ENCODE measurements around the gene PPM1G. TPM values are rescaled to one million over a fixed set of nuclear protein-coding genes. Genes with fewer than 3 reads are reported as not detected.
A peak's percentile ranks its signal among the peaks of the same experiment; 100 is the strongest.
"Not testable (repeated sequence)": the region's sequence is repeated elsewhere in the genome, so short reads cannot be mapped to it uniquely, and the experiment has no call there.

PPM1G gene
- total RNA-seq, 1 donor from 2014 or later, result 42.8 TPM

- Histone ChIP-seq H3K27ac (ENCODE audit: low read depth, low read length) (no peak overlapping the region), H3K36me3 (ENCODE audit: control insufficient read depth in 3 of 3, insufficient read depth in 3 of 3, low read length in 3 of 3) (peaks cover 46 to 69% (median 56%) of the 10 kb centered on the region in 3 donors), H3K4me3 (ENCODE audit: low read length in 3 of 3) (no peak overlapping the region), H3K4me1 (ENCODE audit: control insufficient read depth in 3 of 3, insufficient read depth in 3 of 3, low read length in 3 of 3) (peaks cover 0 to 9% (median 4%) of the 10 kb centered on the region in 3 donors), H3K9me3 (ENCODE audit: control insufficient read depth in 3 of 3, low read length in 3 of 3) (no peaks in the 10 kb centered on the region), H3K9ac (ENCODE audit: low read depth in 1 of 3, low read length in 3 of 3) (no peak overlapping the region), H3K27me3 (ENCODE audit: control insufficient read depth in 3 of 3, insufficient read depth in 3 of 3, low read length in 3 of 3) (no peaks in the 10 kb centered on the region)
Measured at GRCh38 chr2:27441226-27441926, 32.0 kb upstream of the PPM1G start.

DNA sequence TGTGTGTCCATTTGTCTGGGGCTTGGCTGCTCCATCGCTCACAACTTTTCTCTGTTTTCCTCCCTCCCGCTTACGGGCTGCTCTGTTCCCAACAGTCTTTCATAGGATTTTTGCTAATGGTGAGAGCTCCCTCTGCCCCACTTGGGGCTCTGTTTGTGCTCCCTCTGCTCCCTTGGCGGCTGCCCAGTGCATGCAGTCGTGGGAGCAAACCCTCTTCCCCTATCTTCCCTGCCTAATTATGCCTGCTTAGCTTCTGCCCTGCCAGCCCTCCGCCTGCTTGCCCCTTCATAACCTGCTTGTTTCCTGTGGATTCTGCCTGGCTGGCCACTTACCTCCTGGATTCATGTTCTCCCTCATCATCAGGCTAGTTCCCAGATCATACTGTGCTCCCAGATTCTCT is 26.2 kb upstream of the PPM1G start:
- Histone ChIP-seq H3K4me1 (ENCODE audit: control insufficient read depth in 3 of 3, insufficient read depth in 3 of 3, low read length in 3 of 3) (peaks cover 7 to 21% (median 13%) of the 10 kb centered on the region in 3 donors), H3K27ac (ENCODE audit: low read depth, low read length) (no peak overlapping the region), H3K9me3 (ENCODE audit: control insufficient read depth in 3 of 3, low read length in 3 of 3) (no peaks in the 10 kb centered on the region), H3K36me3 (ENCODE audit: control insufficient read depth in 3 of 3, insufficient read depth in 3 of 3, low read length in 3 of 3) (peaks cover 60 to 69% (median 67%) of the 10 kb centered on the region in 3 donors), H3K9ac (ENCODE audit: low read depth in 1 of 3, low read length in 3 of 3) (no peak overlapping the region), H3K4me3 (ENCODE audit: low read length in 3 of 3) (no peak overlapping the region), H3K27me3 (ENCODE audit: control insufficient read depth in 3 of 3, insufficient read depth in 3 of 3, low read length in 3 of 3) (no peaks in the 10 kb centered on the region)

DNA sequence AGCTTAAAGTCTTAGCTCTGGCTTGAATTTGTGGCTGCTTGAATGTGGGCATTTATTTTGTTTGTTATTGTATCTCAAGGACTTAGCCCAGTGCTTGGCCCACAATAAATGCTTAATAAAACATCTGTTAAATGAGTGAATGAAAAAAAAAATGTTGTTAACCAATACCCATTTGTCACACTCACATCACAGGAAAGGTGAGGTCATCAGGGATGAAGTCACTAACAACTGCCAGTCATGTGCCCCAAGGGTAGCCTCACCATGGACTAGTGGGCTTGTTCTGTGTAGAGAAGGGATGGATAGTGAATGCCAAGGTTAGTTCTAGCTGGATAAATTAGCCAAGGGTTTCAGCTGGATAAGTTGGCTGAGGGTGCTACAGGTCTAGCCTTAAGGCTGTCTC is 22.0 kb upstream of the PPM1G start:
- no peak overlapping the region for H3K9ac ChIP-seq (ENCODE audit: low read depth in 1 of 3, low read length in 3 of 3)
- H3K4me1 ChIP-seq (ENCODE audit: control insufficient read depth in 3 of 3, insufficient read depth in 3 of 3, low read length in 3 of 3), result peaks cover 19 to 38% (median 28%) of the 10 kb centered on the region in 3 donors
- no peak overlapping the region for H3K27ac ChIP-seq (ENCODE audit: low read depth, low read length)
- H3K27me3 ChIP-seq (ENCODE audit: control insufficient read depth in 3 of 3, insufficient read depth in 3 of 3, low read length in 3 of 3), result no peaks in the 10 kb centered on the region
- H3K4me3 ChIP-seq (ENCODE audit: low read length in 3 of 3), result no peak overlapping the region
- peaks cover 32 to 34% (median 33%) of the 10 kb centered on the region in 3 donors for H3K36me3 ChIP-seq (ENCODE audit: control insufficient read depth in 3 of 3, insufficient read depth in 3 of 3, low read length in 3 of 3)
- no peaks in the 10 kb centered on the region for H3K9me3 ChIP-seq (ENCODE audit: control insufficient read depth in 3 of 3, low read length in 3 of 3)

DNA sequence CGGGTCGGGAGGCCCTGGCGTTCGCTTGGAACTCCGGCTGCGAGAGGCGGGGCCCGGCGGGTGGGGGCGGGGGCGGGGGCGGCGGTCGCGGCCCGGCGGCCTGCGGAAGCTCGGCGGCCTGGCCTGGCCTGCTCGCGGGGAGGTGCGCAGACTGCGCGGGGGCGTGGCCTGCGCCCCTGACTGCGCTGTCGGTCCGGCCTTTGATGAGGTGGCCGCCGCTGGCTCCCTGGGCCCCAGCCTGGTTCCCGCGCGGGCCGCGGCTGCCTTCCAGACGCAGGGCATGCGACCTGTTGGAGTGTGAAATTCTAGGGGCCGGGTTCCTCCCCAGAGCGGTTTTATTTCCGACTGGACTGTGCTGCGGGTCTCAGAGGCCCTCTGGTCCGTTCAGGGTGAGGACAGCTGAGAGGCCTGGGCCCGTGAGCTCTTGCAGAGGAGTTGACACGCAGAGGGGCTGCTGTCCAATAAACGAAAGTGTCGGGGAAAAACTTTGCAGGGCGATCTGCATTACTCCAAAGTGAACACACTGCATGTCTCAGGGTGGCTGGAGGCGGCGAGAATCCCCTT is 19.7 kb upstream of the PPM1G start:
- Histone ChIP-seq H3K4me3 (ENCODE audit: low read length in 3 of 3) (peak overlapping the region; percentile 90 to 93 (median 91)), H3K27me3 (ENCODE audit: control insufficient read depth in 3 of 3, insufficient read depth in 3 of 3, low read length in 3 of 3) (no peaks in the 10 kb centered on the region), H3K27ac (ENCODE audit: low read depth, low read length) (peak overlapping the region; percentile 96), H3K4me1 (ENCODE audit: control insufficient read depth in 3 of 3, insufficient read depth in 3 of 3, low read length in 3 of 3) (peaks cover 19 to 38% (median 28%) of the 10 kb centered on the region in 3 donors), H3K36me3 (ENCODE audit: control insufficient read depth in 3 of 3, insufficient read depth in 3 of 3, low read length in 3 of 3) (peaks cover 10 to 11% (median 10%) of the 10 kb centered on the region in 3 donors), H3K9me3 (ENCODE audit: control insufficient read depth in 3 of 3, low read length in 3 of 3) (no peaks in the 10 kb centered on the region), H3K9ac (ENCODE audit: low read depth in 1 of 3, low read length in 3 of 3) (peak overlapping the region; percentile 95 to 97 (median 96))

GRCh38 chr2:27428213-27428977 is 19.0 kb upstream of the PPM1G start, which contains the start of gene NRBP1:
Gene NRBP1 (plus strand): TSS chr2:27428631. CDS start chr2:27433274, 4,643 bp downstream.
- Histone ChIP-seq H3K36me3 (ENCODE audit: control insufficient read depth in 3 of 3, insufficient read depth in 3 of 3, low read length in 3 of 3) (peaks cover 3 to 4% (median 3%) of the 10 kb centered on the region in 3 donors), H3K4me1 (ENCODE audit: control insufficient read depth in 3 of 3, insufficient read depth in 3 of 3, low read length in 3 of 3) (peaks cover 19 to 38% (median 28%) of the 10 kb centered on the region in 3 donors), H3K9me3 (ENCODE audit: control insufficient read depth in 3 of 3, low read length in 3 of 3) (no peaks in the 10 kb centered on the region), H3K4me3 (ENCODE audit: low read length in 3 of 3) (peak within 1 kb of the TSS; percentile 90 to 93 (median 91)), H3K27me3 (ENCODE audit: control insufficient read depth in 3 of 3, insufficient read depth in 3 of 3, low read length in 3 of 3) (no peaks in the 10 kb centered on the region), H3K27ac (ENCODE audit: low read depth, low read length) (peak within 1 kb of the TSS; percentile 96), H3K9ac (ENCODE audit: low read depth in 1 of 3, low read length in 3 of 3) (peak within 1 kb of the TSS; percentile 95 to 97 (median 96))

DNA sequence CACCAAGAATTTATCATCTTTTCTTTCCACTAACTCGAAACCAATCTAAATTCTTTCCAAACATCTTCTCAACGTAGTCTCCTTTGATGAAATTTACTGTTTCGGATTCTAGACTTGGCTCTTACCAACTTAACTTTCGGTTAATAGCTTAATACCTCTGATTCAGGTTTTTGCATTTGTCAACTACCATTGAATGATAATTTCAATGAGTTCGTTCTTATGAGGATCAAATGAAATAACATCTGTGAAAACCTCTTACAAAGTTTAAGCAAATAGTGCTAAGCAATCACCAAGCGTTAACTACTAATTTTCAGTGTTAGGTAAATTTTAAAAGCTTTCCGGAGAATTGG is 18.4 kb upstream of the PPM1G start:
- Histone ChIP-seq H3K27me3 (ENCODE audit: control insufficient read depth in 3 of 3, insufficient read depth in 3 of 3, low read length in 3 of 3) (no peaks in the 10 kb centered on the region), H3K4me1 (ENCODE audit: control insufficient read depth in 3 of 3, insufficient read depth in 3 of 3, low read length in 3 of 3) (peaks cover 19 to 33% (median 26%) of the 10 kb centered on the region in 3 donors), H3K36me3 (ENCODE audit: control insufficient read depth in 3 of 3, insufficient read depth in 3 of 3, low read length in 3 of 3) (no peaks in the 10 kb centered on the region)

GRCh38 chr2:27425039-27425438 is 15.6 kb upstream of the PPM1G start:
- H3K4me3 ChIP-seq (ENCODE audit: low read length in 3 of 3); H3K9ac ChIP-seq (ENCODE audit: low read depth in 1 of 3, low read length in 3 of 3); H3K9me3 ChIP-seq (ENCODE audit: control insufficient read depth in 3 of 3, low read length in 3 of 3); H3K36me3 ChIP-seq (ENCODE audit: control insufficient read depth in 3 of 3, insufficient read depth in 3 of 3, low read length in 3 of 3); H3K27ac ChIP-seq (ENCODE audit: low read depth, low read length); H3K27me3 ChIP-seq (ENCODE audit: control insufficient read depth in 3 of 3, insufficient read depth in 3 of 3, low read length in 3 of 3): not testable (repeated sequence)
- peaks cover 6 to 12% (median 10%) of the 10 kb centered on the region in 3 donors for H3K4me1 ChIP-seq (ENCODE audit: control insufficient read depth in 3 of 3, insufficient read depth in 3 of 3, low read length in 3 of 3)

More for the DNA sequence above, 18.4 kb upstream of the PPM1G start:
- no peaks in the 10 kb centered on the region for H3K9me3 ChIP-seq (ENCODE audit: control insufficient read depth in 3 of 3, low read length in 3 of 3)
- peak overlapping the region; percentile 96 for H3K27ac ChIP-seq (ENCODE audit: low read depth, low read length)
- peak overlapping the region; percentile 86 to 93 (median 90) for H3K4me3 ChIP-seq (ENCODE audit: low read length in 3 of 3)
- peak overlapping the region; percentile 95 to 97 (median 96) for H3K9ac ChIP-seq (ENCODE audit: low read depth in 1 of 3, low read length in 3 of 3)

DNA sequence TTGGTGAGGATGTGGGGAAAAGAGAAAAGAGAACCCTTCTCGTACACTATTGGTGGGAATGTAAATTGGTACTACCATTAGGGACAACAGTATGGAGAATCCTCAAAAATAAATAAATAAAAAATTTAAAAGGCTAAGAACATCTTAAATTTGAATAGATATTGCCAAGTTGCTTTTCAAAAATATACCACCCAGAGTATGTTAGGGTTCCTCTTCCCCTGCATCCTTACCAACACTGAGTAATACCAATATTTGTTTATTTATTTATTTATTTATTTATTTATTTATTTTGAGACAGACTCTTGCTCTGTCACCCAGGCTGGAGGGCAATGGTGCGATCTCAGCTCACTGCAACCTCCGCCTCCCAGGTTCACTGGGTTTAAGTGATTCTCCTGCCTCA is 13.6 kb upstream of the PPM1G start:
- Histone ChIP-seq H3K36me3 (ENCODE audit: control insufficient read depth in 3 of 3, insufficient read depth in 3 of 3, low read length in 3 of 3) (no peaks in the 10 kb centered on the region), H3K9me3 (ENCODE audit: control insufficient read depth in 3 of 3, low read length in 3 of 3) (no peaks in the 10 kb centered on the region), H3K4me1 (ENCODE audit: control insufficient read depth in 3 of 3, insufficient read depth in 3 of 3, low read length in 3 of 3) (peaks cover 0 to 4% (median 2%) of the 10 kb centered on the region in 3 donors), H3K27me3 (ENCODE audit: control insufficient read depth in 3 of 3, insufficient read depth in 3 of 3, low read length in 3 of 3) (no peaks in the 10 kb centered on the region), H3K4me3 (ENCODE audit: low read length in 3 of 3) (no peak overlapping the region), H3K27ac (ENCODE audit: low read depth, low read length) (no peak overlapping the region), H3K9ac (ENCODE audit: low read depth in 1 of 3, low read length in 3 of 3) (no peak overlapping the region)

- Histone ChIP-seq H3K27me3 (ENCODE audit: control insufficient read depth in 3 of 3, insufficient read depth in 3 of 3, low read length in 3 of 3) (no peaks in the 10 kb centered on the region), H3K9ac (ENCODE audit: low read depth in 1 of 3, low read length in 3 of 3) (no peak overlapping the region), H3K4me3 (ENCODE audit: low read length in 3 of 3) (no peak overlapping the region)
Measured at GRCh38 chr2:27421660-27422250, 12.4 kb upstream of the PPM1G start.

More at GRCh38 chr2:27421660-27422250, 12.4 kb upstream of the PPM1G start:
- Histone ChIP-seq H3K36me3 (ENCODE audit: control insufficient read depth in 3 of 3, insufficient read depth in 3 of 3, low read length in 3 of 3) (no peaks in the 10 kb centered on the region), H3K4me1 (ENCODE audit: control insufficient read depth in 3 of 3, insufficient read depth in 3 of 3, low read length in 3 of 3) (no peaks in the 10 kb centered on the region), H3K9me3 (ENCODE audit: control insufficient read depth in 3 of 3, low read length in 3 of 3) (no peaks in the 10 kb centered on the region), H3K27ac (ENCODE audit: low read depth, low read length) (no peak overlapping the region)

Data from skeletal muscle tissue (tissue), 4 donors.